Natural killer cell treated with Interleukin-12 subunit alpha and Interleukin-12 subunit beta and Interleukin-15 and Interleukin-18, amount 100 ng/mL, for 72 hours (primary cell): ENCODE measurements around the gene MEGF6. TPM values are rescaled to one million over a fixed set of nuclear protein-coding genes. Genes with fewer than 3 reads are reported as not detected.

ENCODE experiments used
- ATAC-seq, 2 donors: fragments of 150-1000 bp; cut with Tn5 transposase in 1 of 2; sonication (Bioruptor Pico), chemical (Tn5 transposase) in 1 of 2; 2 replicates each; pipeline ENCODE4 v1.10.0; 2021
- DNase-seq: peaks from one replicate; pipeline ENCODE4 v3.0.0; 2022; ENCODE audit warnings: low spot score
- H3K27ac Mint-ChIP-seq, 2 donors: 1 replicate in 1 of 2; 2 replicates in 1 of 2; pipeline ENCODE4 v1.8.0; 2022; ENCODE audit warnings: mixed read lengths in 2 of 2, mild to moderate bottlenecking in 1 of 2, moderate library complexity in 1 of 2
- H3K27me3 Mint-ChIP-seq, 2 donors: 1 replicate in 1 of 2; 2 replicates in 1 of 2; pipeline ENCODE4 v1.8.0; 2022; ENCODE audit warnings: mixed read lengths in 2 of 2
- H3K36me3 Mint-ChIP-seq: one replicate; pipeline ENCODE4 v1.8.0; 2022; ENCODE audit warnings: mixed read lengths
- H3K4me1 Mint-ChIP-seq, 2 donors: 1 replicate in 1 of 2; 2 replicates in 1 of 2; pipeline ENCODE4 v1.8.0; 2022; ENCODE audit warnings: low read depth in 2 of 2, mixed read lengths in 2 of 2, mild to moderate bottlenecking in 1 of 2
- H3K4me3 Mint-ChIP-seq: one replicate; pipeline ENCODE4 v1.8.0; 2022; ENCODE audit warnings: mixed read lengths
- H3K9me3 Mint-ChIP-seq: 2 replicates; pipeline ENCODE4 v1.8.0; 2022; ENCODE audit warnings: mixed read lengths
- total RNA-seq, 2 donors: library from RNA; stranded (reverse); gene quantifications; one replicate each; pipeline ENCODE4 v1.2.3, GENCODE V29; 2022

MEGF6 gene
- total RNA-seq, 2 donors from 2014 or later = 0.36 to 1.6 TPM

DNA sequence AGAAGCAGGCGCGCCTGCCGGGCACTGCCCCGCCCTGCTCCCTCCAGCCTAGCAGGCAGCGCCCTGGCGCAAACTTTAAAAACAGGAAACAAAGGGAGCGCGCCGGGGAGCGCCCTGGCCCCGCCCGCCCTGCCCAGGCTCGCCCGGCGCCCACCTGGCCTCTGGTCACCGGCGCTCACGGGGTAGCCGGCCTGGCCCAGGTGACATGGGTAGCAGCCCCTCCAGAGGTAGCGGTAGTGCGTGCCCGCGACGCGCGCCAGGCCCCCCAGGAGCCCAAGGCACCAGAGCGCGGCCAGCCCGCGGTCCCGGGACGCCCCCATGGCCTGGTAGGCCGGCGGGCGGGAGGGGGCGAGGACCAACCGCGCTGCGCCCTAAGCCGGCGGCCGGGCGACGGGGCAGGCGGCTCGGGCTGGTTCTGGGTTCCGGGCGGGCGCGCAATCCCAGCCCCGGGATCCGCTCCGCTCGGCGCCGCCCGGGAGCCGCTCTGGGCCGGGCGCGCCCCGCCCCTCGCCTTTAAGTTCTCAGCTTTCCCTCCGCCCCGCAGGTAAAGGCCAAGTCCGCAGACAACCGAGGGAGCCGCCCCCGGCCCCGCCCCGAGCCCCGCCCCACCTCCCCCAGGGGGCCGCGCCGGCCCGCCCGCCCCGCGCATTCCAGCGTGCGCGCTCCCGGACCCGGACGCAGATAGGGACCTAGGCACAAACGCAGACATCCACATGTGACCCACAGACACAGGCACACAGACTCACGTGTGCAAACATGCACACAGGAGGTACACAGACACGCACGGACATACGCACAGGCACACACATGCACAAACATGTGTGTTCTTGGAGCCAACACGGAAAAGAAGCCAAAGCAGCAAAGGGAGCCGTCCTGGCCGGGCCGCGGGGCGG is 80.1 kb downstream of the MEGF6 start:
- no peak overlapping the region for H3K27ac Mint-ChIP-seq
- no peaks in the 10 kb centered on the region for H3K36me3 Mint-ChIP-seq
- DNase-seq (no peak), ATAC-seq (peak; percentile 29 to 40)
- H3K4me3 Mint-ChIP-seq = peak overlapping the region; percentile 21
- H3K27me3 Mint-ChIP-seq = peaks cover 0 to 5% of the 10 kb centered on the region in 2 donors
- no peaks in the 10 kb centered on the region for H3K9me3 Mint-ChIP-seq
- H3K4me1 Mint-ChIP-seq = no peaks in the 10 kb centered on the region

- H3K4me1 Mint-ChIP-seq = no peaks in the 10 kb centered on the region
- no peaks in the 10 kb centered on the region for H3K36me3 Mint-ChIP-seq
- peaks cover 0 to 5% of the 10 kb centered on the region in 2 donors for H3K27me3 Mint-ChIP-seq
- no peak overlapping the region for H3K27ac Mint-ChIP-seq
- DNase-seq (no peak), ATAC-seq (no peak)
- H3K9me3 Mint-ChIP-seq = no peaks in the 10 kb centered on the region
- no peak overlapping the region for H3K4me3 Mint-ChIP-seq
Measured at GRCh38 chr1:3530086-3530925, 81.0 kb downstream of the MEGF6 start.

DNA sequence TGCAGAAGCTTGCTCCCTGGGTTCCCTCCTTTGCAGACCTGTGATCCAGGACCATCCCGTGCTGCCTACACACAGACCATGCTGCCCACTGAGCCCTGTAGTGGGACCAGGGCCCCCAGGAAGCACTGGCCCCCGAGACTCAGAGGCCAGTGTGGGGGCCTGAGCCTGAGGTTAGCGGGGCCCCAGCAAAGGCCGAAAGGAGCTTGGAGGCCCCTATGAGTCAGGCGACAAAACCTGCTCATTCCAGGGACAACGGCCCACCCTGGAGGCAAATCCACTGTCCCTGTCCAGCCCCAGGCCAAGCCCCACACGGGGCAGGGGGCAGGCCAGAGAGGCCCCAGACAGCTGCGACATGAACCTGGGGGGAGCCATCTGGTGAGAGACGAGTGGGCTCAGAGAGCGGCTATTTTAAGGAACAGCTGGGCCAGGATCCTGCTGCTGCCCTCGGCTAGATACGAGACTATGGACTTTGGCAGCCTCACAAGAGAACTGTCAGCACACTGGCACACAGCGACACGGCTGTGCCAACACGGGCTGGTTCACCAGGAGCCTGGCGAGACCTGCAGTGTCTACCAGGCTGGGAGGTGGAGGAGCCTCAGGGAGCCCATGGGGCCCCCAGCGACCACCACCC is 82.1 kb downstream of the MEGF6 start:
- H3K36me3 Mint-ChIP-seq = no peaks in the 10 kb centered on the region
- H3K4me3 Mint-ChIP-seq = no peak overlapping the region
- DNase-seq (no peak), ATAC-seq (no peak)
- no peaks in the 10 kb centered on the region for H3K4me1 Mint-ChIP-seq
- peaks cover 0 to 5% of the 10 kb centered on the region in 2 donors for H3K27me3 Mint-ChIP-seq
- H3K9me3 Mint-ChIP-seq = no peaks in the 10 kb centered on the region
- H3K27ac Mint-ChIP-seq = no peak overlapping the region

GRCh38 chr1:3527774-3528173 is 83.5 kb downstream of the MEGF6 start:
- DNase-seq (no peak), ATAC-seq (no peak)
- H3K4me1 Mint-ChIP-seq = no peaks in the 10 kb centered on the region
- H3K4me3 Mint-ChIP-seq = no peak overlapping the region
- no peak overlapping the region for H3K27ac Mint-ChIP-seq
- H3K36me3 Mint-ChIP-seq = no peaks in the 10 kb centered on the region
- peaks cover 0 to 5% of the 10 kb centered on the region in 2 donors for H3K27me3 Mint-ChIP-seq
- no peaks in the 10 kb centered on the region for H3K9me3 Mint-ChIP-seq

GRCh38 chr1:3525551-3526482 is 85.5 kb downstream of the MEGF6 start:
- Mint-ChIP-seq H3K4me3 (no peak overlapping the region), H3K27ac (no peak overlapping the region), H3K9me3 (no peaks in the 10 kb centered on the region), H3K27me3 (no peaks in the 10 kb centered on the region), H3K4me1 (no peaks in the 10 kb centered on the region), H3K36me3 (no peaks in the 10 kb centered on the region)
- DNase-seq (no peak), ATAC-seq (no peak)

DNA sequence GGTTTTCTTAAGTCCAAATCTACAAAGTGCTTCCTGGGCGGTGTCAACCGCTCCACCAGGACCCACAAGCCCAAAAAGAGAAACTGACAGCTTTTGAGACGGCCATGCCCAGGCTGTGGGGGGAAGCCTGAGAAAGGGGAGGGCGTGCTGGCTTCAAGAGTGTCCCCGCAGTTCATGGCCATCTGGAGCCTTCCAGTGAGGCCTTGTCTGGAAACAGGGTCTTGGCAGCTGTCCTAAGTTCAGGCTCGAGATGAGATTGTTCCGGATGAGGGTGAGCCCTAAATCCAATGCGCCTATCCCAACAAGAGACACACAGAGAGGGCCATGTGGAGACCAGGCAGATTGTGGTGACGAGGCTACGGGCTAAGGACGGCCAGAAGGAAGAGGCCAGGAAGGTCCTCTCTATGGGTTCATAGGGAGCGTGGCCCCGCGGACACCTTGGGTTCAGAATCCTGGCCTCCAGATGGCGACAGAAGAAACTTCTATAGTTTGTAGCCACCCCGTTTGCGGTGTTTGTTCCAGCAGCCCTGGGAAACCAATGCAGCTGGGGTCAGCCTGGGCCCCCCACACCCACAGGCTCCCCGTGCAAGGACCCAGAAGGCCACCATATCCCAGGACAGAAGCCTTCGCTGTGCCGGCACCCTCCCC is 86.6 kb downstream of the MEGF6 start:
- Mint-ChIP-seq H3K4me3 (no peak overlapping the region), H3K36me3 (no peaks in the 10 kb centered on the region), H3K27ac (no peak overlapping the region), H3K9me3 (no peaks in the 10 kb centered on the region), H3K27me3 (no peaks in the 10 kb centered on the region), H3K4me1 (no peaks in the 10 kb centered on the region)
- DNase-seq (no peak), ATAC-seq (no peak)

- no peaks in the 10 kb centered on the region for H3K27me3 Mint-ChIP-seq
- H3K4me3 Mint-ChIP-seq = no peak overlapping the region
- ATAC-seq (no peak), DNase-seq (no peak)
- no peaks in the 10 kb centered on the region for H3K4me1 Mint-ChIP-seq
- no peaks in the 10 kb centered on the region for H3K36me3 Mint-ChIP-seq
- H3K9me3 Mint-ChIP-seq = no peaks in the 10 kb centered on the region
- no peak overlapping the region for H3K27ac Mint-ChIP-seq
Measured at GRCh38 chr1:3523980-3524379, 87.3 kb downstream of the MEGF6 start.

DNA sequence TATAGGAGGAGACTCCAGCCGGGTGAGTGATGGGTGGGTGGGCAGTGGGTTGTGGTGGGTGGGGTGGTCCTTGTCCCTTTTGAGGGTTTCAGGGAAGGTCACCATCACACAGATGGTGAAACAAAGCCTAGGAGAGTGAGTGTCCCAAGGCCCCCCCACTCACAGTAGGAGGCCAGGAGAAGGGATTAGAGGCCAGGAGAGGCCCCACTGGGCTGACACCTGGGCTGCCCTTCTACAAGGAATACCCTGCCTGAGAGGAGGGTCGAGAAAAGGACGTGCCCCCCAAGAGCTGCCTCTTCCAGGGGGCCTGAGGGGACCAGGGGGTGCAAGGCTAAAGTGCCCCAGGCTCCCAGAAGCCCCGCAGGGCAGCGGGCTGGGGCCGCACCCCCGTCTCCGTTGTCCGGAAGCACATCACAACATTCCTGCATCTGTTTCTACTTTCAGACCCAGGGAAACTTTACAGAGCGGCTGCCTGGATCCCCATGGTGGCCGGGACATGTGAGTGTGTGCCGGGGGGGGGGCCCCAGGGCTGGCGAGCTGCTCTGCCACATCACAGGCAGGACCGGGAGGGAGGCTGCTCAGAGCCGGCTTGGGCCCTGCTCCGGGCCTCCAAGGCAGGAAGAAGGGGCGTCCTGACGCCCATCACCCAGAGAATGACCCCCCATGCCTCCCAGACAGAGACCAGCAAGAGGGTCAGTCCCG is 88.6 kb downstream of the MEGF6 start:
- Mint-ChIP-seq H3K9me3 (no peaks in the 10 kb centered on the region), H3K36me3 (no peaks in the 10 kb centered on the region), H3K27ac (no peak overlapping the region), H3K4me3 (no peak overlapping the region), H3K27me3 (no peaks in the 10 kb centered on the region), H3K4me1 (no peaks in the 10 kb centered on the region)
- DNase-seq = no peak
- no peak for ATAC-seq

DNA sequence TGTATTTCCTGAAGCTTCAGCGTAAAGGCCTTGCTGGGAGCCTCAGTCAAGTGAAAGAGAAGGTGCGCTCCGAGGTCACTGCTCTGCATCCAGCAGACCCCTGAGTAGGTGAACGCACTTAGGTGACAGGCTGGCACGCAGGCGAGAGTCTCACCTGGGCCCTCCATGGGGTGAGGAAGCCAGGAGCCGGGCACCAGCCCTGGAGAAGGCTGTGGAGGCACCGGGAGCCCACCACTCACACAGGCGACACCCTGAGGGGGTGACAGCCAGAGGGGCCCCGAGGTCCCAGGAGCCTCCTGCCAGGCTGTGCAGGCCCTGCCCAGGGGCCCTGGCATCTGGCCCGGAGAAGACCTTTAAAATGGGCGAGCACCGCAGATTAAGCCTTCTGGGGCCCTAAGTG is 89.2 kb downstream of the MEGF6 start:
- no peak overlapping the region for H3K27ac Mint-ChIP-seq
- no peaks in the 10 kb centered on the region for H3K36me3 Mint-ChIP-seq
- ATAC-seq (no peak), DNase-seq (no peak)
- H3K4me3 Mint-ChIP-seq = no peak overlapping the region
- H3K4me1 Mint-ChIP-seq = no peaks in the 10 kb centered on the region
- H3K27me3 Mint-ChIP-seq = no peaks in the 10 kb centered on the region
- H3K9me3 Mint-ChIP-seq = no peaks in the 10 kb centered on the region

- ATAC-seq (no peak), DNase-seq (no peak)
- Mint-ChIP-seq H3K27ac (no peak overlapping the region), H3K27me3 (no peaks in the 10 kb centered on the region), H3K9me3 (no peaks in the 10 kb centered on the region), H3K36me3 (no peaks in the 10 kb centered on the region), H3K4me1 (no peaks in the 10 kb centered on the region), H3K4me3 (no peak overlapping the region)
Measured at GRCh38 chr1:3521426-3521825, 89.9 kb downstream of the MEGF6 start.

DNA sequence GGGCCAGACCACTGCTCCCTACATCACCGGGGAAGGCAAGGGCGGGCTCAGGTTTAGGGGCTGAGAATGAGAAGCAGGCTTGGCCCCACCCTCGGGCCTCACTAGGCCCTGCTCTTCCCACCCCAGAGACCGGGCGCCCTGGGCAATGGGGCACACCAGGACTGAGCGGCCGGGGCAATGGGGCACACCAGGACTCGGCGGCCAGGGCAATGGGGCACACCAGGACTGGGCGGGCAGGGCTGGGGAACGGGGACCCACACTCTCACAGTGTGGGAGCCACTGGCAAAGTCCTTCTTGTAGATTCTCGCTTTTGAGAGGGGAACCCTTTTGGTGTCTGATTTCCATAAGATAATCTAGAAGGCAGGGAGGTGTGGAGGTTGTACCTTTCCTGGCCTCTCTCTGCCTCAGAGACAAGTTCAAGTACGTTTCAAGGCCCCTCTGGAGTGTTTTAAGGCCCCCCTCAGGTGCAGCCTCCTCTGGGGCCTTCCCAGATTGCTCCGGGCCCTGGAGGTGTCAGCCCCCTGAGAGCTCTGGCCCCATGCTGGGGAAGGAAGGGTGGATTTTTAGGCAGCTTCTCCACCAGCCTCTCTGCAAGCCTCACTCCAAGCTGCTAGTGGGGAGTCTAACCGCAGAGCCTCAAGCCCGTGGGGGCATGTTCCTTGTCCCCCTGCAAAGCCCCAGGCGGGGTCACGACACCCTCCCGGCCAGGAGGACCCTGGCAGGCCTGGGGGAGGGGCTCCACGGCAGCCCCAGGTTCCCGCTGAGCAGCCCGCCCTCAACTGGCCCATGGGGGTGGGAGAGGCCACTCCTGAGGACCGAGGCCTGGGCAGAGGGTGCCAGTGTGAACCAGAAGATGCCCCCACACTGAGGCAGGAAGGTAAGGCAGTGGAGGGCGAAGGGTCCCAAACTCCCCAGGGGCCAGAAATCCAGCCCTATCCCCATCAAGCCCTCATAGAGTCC is 90.6 kb downstream of the MEGF6 start:
- ATAC-seq (no peak), DNase-seq (no peak)
- Mint-ChIP-seq H3K27ac (no peak overlapping the region), H3K9me3 (no peaks in the 10 kb centered on the region), H3K27me3 (no peaks in the 10 kb centered on the region), H3K36me3 (no peaks in the 10 kb centered on the region), H3K4me1 (no peaks in the 10 kb centered on the region), H3K4me3 (no peak overlapping the region)
